H1 (cell line): ENCODE results near the gene SLC6A19. TPM values are rescaled to one million over a fixed set of nuclear protein-coding genes. Genes with fewer than 3 reads are reported as not detected.

ENCODE experiments used
- CHD7 ChIP-seq: fragments of 300-600 bp; sonication (generic); IDR thresholded peaks from 2 replicates; pipeline ENCODE4 v1.7.1; 2012; ENCODE audit warnings: low read length, moderate library complexity, mild to moderate bottlenecking, inconsistent platforms; ENCODE audit not compliant: insufficient replicate concordance
- CREB1 ChIP-seq: IDR thresholded peaks from 2 replicates; pipeline ENCODE4 v1.6.1; 2012; ENCODE audit warnings: inconsistent platforms
- CTBP2 ChIP-seq: IDR thresholded peaks from 2 replicates; pipeline ENCODE4 v1.7.0; 2011; ENCODE audit warnings: borderline replicate concordance, mild to moderate bottlenecking, moderate library complexity, mixed read lengths, low read length; ENCODE audit not compliant: insufficient read depth, insufficient read length
- EP300 ChIP-seq, 2 experiments: IDR thresholded peaks; 1 replicate in 1 of 2; 2 replicates in 1 of 2; pipeline ENCODE4 v1.6.1; 2011 to 2012; ENCODE audit warnings: low read depth in 2 of 2, low read length in 2 of 2, mild to moderate bottlenecking in 2 of 2, borderline replicate concordance in 1 of 2, inconsistent platforms in 1 of 2, moderate library complexity in 1 of 2
- MAX ChIP-seq: IDR thresholded peaks from 2 replicates; pipeline ENCODE4 v1.6.1; 2012; ENCODE audit warnings: inconsistent platforms
- TEAD4 ChIP-seq: IDR thresholded peaks from 2 replicates; pipeline ENCODE4 v1.6.1; 2012; ENCODE audit warnings: low read depth, low read length, inconsistent platforms, mixed read lengths
- polyA plus RNA-seq, 7 experiments: library from polyadenylated mRNA; depleted of rRNA in 3 of 7; stranded (reverse) in 5 of 7; unstranded in 2 of 7; fragments of >200 nt in 5 of 7; fragments of 200-250 nt in 2 of 7; gene quantifications; 1 replicate in 5 of 7; 2 replicates in 1 of 7; 4 replicates in 1 of 7; pipeline versions ENCODE4 v1.2.1 to v1.2.3, GENCODE V29; 2011 to 2013; ENCODE audit warnings: missing spikeins in 2 of 7, mixed read lengths in 2 of 7
- total RNA-seq: library from RNA; stranded (reverse); fragmentation: NEBNext Ultra II Directional; extraction: Animal tissue kit (Norgen Biotek cat#: 25700); gene quantifications from 2 replicates; pipeline ENCODE4 v1.2.1, GENCODE V29; 2021

SLC6A19 gene
- total and polyA plus RNA-seq, 2 of the 8 experiments (the other 6 are each of a cell fraction or from before 2014, with no cell fraction given) = 0.02 TPM; not detected in 1

GRCh38 chr5:1169211-1170115, 31.9 kb upstream of the SLC6A19 start (continued):
- TF ChIP-seq CHD7 = no peak
- no peak for TF ChIP-seq MAX
- TF ChIP-seq TEAD4 = no peak
- no peak for TF ChIP-seq CTBP2
- no peak for TF ChIP-seq EP300 (IDR thresholded peaks at IDR 0.05; ENCODE audit: borderline replicate concordance in 1 of 2, low read depth in 2 of 2, low read length in 2 of 2)
- TF ChIP-seq CREB1 = no peak
